Stimulated activated CD4-positive, alpha-beta T cell treated with anti-CD3 and anti-CD28 coated beads, Interleukin-4, amount 100 ng/mL, for 48 hours (primary cell): Measurements from ENCODE around the gene SLCO2A1.

Source experiments
- DNase-seq, 2 donors: peaks; one replicate each; pipeline ENCODE4 v3.0.0-alpha.2; 2020; ENCODE audit warnings: low read depth in 2 of 2

SLCO2A1 gene

DNA sequence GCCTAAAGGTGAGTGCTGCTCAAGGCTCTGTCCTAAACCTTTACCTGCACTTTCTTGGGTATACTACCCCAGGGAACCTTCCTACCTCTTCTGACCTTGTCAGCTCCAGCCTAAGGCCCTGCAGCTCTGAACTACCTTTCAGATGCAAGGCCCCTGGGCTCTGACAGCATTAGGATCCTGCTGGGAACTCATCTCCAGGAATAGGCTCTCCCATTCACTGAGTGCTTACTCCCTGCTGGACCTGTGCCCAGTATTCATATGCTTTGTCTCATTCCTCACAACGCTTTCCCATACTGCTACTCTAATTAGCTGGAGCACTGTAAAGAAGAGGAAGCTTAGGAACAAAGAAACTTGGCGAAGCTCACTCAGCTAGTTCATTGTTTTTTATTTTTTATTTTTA, 80.3 kb downstream of the SLCO2A1 start:
- no peak for DNase-seq

- DNase-seq = no peak
Observed at GRCh38 chr3:133948996-133949395, 80.7 kb downstream of the SLCO2A1 start.

- DNase-seq = no peak
Observed at GRCh38 chr3:133948131-133948810, 81.5 kb downstream of the SLCO2A1 start.

DNA sequence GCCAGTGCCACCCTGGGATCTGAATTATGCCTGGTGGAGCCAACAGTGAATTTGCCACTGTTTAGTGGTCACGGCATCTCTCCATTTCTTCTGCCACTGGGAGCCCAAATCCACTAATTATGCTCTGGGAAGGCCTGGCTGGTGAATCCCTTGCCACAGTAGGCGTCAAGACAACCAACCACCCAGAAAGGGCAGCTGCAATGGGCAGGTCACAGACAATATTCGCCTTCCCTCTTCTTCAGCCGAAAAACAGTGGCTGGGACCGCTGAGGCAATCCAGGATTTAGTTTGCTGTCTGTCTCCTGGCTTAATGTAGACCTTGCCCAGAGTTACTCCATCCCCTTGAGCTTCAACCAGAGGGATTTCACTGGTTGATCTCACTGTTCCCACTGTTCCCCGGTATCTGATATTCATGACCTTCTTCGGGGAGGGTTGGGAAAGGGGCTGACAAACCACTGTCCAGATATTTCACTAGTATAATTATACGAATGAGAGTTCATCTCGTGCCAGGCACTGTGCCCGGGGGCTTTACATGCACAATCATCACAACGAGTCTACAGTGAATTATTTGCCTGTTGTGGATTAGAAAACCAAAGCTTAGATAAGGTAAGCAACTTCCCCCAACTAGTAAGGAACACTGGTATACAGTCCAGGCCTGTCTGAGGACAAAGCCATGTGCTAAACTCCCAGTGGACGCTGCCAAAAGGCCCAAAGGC, 84.2 kb downstream of the SLCO2A1 start:
- no peak for DNase-seq

- no peak for DNase-seq
Observed at GRCh38 chr3:133944641-133945380, 84.9 kb downstream of the SLCO2A1 start.

GRCh38 chr3:133944181-133944580, 85.5 kb downstream of the SLCO2A1 start:
- no peak for DNase-seq

- no peak for DNase-seq
Observed at GRCh38 chr3:133943639-133944141, 86.0 kb downstream of the SLCO2A1 start.

DNA sequence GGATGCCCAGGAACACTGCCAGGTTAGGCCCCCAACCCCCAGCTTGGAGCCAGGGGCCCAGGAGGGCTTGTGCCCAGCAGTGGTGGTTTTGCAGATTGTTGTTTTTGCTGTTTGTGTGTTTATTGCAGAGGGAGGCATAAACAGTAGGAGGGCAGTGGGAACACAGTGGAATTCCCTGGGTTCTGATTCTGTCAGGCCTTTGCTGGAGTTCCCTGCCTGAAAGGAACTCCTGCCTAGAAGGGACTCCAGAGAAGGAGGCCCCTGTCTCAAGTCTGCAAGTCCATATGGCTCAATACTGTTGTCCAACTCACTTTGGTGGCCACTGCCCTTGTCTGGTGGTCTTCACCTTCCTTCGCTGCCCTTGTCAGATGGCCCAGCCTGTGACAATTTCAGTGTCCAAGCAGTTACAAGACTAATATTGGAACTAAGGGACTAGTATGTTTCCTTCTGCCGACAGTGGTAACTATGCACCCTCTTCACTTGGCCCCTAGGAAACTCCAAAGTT, 86.6 kb downstream of the SLCO2A1 start:
- DNase-seq = no peak

DNA sequence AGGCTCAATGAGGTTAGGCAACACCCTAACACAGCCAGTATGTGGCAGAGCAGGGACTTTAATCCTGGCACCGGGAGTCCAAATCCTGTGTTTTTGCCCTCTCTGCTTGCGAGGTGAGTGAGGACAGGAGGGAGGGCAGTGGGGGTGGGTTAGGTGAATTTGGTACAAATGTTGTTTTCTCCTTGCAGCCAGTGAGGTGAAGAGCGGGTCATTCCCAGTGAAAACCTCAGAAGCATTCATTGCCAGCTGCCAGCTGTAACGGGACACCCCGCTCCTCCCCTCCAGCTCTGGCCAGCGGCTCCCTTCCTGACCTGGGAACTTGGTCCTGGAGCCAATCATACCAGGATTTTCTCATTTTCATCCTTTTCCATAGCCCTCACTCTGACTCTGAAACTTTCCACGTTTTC, 88.3 kb downstream of the SLCO2A1 start:
- DNase-seq = no peak

DNA sequence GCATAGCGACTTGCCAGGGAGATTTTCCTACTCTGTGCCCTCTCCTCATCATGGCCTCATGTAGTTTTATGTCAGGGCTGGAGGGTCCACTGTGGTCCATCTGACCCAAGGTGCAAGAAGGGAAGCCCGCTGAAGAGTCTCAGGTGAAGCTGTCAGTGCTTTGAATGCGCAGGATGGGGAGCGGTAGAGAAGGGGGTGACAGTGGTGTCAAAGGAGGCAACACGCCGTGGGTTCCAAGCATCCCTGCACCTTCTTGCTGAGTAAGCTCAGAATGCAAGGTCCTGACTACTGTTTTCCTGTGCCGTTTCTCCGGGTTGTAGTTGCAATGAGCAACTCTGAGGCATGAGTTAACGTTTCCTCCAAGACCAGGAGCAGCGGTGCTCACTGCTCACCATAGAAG, 89.2 kb downstream of the SLCO2A1 start:
- no peak for DNase-seq

DNA sequence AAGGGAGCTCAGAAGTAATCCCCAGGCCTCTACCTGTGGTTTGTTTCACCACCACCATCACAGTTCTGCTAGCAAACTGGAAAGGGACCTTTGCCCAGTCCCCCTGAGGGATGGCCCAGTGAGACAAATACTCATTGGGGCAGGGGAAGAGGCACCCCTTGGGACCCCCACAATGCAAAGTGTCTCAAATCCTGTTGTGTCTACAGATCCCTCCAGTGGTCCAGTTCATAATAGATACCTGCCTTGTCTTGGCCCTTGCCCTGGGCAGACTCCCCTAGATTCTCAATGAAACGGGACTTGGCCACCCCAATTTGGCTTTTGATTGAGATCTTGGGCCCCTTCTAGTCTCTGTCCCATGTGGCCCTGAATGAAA, 90.3 kb downstream of the SLCO2A1 start:
- DNase-seq = no peak

GRCh38 chr3:133938770-133939462, 90.8 kb downstream of the SLCO2A1 start:
- no peak for DNase-seq

DNA sequence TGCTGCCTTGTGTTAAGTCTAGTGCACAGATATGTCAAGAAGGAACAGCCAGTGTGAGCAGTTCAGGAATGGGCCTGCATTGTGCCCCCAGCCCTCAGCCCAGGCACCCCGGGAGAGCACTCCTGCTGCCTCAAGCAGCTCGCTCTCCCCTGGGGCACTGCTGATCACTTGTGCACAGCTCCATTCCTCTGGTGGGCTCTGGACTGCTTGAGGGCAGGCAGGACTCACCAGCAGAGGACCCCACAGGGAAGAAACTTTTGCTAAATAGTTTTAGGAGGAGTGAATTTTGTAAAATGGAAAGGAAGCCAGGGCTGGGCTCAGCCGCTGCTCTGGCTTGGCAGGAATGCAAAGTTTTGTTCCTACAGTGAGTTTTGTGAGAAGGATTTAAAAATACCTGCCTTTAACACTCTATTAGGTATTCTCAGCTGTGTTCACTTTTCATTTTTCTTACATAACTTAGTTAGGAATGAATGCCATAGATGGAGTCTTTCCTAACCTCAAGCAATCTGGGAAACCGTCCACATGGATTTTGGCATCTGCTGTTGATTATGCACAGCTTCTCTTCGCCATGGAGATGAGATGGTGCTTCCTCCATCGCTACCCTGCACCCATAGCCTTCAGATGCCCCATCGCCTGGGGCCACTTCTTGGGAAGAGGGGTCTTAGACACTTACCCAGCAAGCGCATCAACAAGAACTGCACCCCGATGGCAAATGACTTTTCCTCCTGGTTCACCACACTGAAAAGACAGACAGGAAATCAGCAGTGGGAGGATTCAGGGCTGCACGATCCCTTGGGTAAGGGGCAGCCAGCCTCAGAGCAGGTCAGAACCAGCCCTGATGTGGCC, 91.7 kb downstream of the SLCO2A1 start:
- no peak for DNase-seq

GRCh38 chr3:133937061-133937686, 92.6 kb downstream of the SLCO2A1 start:
- DNase-seq = no peak

DNA sequence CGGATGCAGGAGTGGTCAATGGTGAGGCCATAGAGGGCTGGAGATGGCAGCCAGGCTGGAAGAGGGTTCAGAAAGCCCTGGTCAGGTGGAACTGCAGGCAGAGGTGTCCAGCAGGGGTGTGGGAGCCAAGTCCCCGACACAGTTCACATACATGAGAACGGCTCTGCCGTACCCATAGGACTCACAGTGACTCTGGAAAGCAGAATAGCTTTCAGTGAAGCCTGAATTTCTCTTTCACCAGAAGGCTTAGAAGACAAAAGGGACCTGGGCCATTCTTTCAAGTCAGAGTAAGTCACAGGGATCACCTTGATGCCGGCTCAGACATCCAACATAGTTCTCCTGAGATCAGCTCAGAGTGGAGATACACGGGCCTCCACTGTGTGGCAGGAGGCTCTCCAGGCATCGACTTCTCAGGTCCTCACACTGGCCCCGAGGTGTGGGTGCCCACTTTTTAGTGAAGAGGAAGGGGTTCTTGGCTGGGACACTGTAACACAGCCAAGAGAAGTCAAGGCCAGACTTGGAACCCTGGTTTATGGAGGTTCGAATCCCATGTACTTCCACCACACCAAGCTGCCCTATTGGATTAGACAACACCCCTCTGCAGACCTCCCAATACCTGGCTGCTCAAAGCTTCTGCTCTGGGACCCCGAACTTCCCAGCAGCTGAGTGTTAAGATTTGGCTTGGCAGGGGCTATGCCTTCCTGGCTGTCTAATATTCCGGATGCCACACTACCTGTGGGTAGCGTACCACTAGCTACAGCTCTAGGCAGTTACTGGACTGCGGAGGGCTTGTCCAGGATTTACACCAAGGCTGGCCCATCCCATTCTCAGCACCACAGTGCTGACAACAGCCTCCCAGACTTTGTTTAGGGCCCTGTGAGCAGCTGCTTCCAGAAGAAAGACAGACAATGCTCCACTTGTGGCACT, 93.6 kb downstream of the SLCO2A1 start:
- no peak for DNase-seq

DNA sequence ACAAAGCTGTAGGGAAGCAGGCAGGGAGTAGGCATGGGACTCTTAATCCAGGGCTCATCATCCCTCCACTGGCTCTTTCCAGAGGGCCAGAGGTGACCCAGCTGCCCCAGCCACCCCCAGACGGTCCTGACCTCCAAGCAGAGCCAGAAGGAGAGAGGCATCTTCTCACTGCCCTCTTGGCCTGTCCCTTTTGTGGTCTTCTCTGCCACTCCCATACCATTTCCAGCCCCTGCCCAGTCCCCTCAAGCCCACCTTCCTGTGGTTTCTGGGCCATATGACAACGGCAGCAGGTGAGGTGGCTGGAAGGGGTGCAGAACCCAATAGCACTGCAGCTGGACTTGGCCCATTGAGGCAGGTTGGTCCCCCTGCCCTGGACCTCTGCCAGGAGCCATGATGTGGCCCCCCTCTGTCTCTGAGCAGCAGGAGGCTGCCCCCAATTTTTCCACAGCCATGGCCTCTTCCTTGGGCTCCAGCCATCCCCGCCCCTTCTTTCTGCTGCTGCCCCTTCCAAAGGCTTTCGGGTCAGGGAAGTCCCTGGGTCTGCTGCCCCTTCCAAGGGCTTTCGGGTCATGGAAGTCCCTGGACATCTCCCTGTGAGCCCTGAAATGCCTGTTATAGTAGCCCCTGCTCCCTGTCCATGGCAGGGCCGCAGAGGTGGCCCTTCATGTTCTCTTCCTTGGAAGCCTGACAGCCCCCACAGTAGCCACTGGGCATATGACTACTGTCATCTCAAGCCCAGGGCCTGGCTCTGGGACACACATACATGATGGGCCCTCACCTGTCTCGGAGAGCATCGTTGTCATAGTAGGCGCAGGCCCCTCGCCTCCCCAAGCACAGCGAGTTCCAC, 94.5 kb downstream of the SLCO2A1 start:
- DNase-seq = no peak

DNA sequence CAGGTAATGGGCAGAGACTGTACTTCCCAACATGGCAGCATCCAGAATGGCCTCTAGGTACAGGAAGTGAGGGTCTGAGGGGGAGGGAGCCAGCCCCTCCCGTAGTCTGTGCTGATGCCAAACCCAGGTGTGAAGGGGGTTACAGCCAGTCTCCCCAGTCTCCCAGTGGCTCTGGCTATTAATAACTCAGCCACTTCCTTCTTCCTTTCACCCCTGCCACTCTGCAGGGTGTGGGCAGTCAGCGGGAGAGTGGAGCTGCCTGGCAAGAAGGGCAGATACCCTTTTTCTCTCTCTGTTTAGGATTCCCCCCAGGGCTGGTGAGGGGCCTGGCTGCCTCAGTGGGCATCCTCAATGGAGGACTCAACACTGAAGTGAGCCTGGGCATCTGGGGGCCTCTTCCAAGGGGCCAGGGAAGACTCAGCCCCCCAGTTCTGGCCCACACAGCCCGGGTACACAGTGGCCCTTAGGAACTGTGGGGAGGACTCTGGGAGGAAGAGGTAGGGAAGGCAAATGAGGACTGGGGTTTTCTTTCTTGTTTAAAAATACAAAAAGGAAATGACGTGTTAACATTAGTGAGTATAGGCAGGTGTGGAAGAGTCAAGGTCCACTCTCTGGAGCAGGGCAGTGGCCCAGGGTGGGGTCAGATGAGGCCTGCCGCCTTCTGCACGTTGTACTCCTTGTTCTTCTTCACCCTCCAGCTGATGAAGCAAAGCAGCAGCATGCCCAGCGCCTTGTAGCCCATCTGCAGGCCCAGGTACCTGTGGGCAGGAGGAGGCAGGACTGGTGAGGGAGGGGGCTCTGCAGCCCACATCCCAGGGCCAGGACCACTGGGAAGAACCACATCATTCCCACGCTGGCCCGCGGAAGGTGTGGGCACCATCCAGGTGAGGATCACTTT, 95.4 kb downstream of the SLCO2A1 start:
- no peak for DNase-seq
